Astrocyte of the cerebellum (primary cell): ENCODE data around the gene WNT8A.
A peak's percentile ranks its signal among the peaks of the same experiment; 100 is the strongest.
"Not testable (repeated sequence)": the region's sequence is repeated elsewhere in the genome, so short reads cannot be mapped to it uniquely, and the experiment has no call there.

ENCODE experiments used
- DNase-seq: peaks from one replicate; pipeline ENCODE4 v3.0.0-alpha.2; 2011; ENCODE audit warnings: low read depth
- H3K4me3 ChIP-seq: 2 replicates; pipeline ENCODE4 v1.5.1; 2011; ENCODE audit warnings: mild to moderate bottlenecking, low read depth, low read length, moderate library complexity
- in situ Hi-C: cut with HindIII; loops from 2 replicates; pipeline ENCODE4 v1.10.0; 2017; ENCODE audit warnings: low sequenced_read_pairs
- TF ChIP-seq, protein P1 (sequence below): IDR thresholded peaks from 2 replicates; pipeline ENCODE4 v1.5.1; 2012; ENCODE audit warnings: low read length, low read depth, moderate library complexity, mild to moderate bottlenecking; ENCODE audit errors: missing control alignments

The WNT8A gene, protein sequence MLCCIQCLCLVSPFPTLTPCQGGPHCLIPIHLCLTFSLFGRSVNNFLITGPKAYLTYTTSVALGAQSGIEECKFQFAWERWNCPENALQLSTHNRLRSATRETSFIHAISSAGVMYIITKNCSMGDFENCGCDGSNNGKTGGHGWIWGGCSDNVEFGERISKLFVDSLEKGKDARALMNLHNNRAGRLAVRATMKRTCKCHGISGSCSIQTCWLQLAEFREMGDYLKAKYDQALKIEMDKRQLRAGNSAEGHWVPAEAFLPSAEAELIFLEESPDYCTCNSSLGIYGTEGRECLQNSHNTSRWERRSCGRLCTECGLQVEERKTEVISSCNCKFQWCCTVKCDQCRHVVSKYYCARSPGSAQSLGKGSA

DNA sequence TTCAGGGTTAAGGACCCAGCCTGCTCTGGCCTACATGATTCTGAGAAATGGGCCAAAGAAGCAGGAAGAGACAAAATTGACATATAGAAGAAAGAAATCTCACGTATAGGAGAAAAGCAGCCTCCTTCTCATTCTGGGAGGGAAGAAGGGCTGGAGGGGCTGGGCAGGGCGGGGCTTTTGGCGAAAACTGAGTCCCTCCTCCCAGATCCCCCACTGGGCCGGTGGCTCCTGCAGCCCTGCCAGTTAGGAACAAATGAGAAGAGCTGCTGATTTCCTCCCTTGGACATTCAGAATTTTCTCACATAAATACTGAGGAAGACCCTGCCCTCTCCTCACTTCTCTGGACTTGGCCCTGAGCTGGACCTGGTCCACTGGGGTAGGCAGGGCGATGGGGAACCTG, at the start of gene WNT8A:
Gene WNT8A (plus strand): TSS at position 332 of the 400 bp plus-strand sequence. CDS start 95 bp downstream, outside the sequence.
- no peak within 1 kb of the TSS for H3K4me3 ChIP-seq
- TF ChIP-seq, protein P1, sequence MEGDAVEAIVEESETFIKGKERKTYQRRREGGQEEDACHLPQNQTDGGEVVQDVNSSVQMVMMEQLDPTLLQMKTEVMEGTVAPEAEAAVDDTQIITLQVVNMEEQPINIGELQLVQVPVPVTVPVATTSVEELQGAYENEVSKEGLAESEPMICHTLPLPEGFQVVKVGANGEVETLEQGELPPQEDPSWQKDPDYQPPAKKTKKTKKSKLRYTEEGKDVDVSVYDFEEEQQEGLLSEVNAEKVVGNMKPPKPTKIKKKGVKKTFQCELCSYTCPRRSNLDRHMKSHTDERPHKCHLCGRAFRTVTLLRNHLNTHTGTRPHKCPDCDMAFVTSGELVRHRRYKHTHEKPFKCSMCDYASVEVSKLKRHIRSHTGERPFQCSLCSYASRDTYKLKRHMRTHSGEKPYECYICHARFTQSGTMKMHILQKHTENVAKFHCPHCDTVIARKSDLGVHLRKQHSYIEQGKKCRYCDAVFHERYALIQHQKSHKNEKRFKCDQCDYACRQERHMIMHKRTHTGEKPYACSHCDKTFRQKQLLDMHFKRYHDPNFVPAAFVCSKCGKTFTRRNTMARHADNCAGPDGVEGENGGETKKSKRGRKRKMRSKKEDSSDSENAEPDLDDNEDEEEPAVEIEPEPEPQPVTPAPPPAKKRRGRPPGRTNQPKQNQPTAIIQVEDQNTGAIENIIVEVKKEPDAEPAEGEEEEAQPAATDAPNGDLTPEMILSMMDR: no peak
- in situ Hi-C loops: no loop called here
- no peak for DNase-seq

DNA sequence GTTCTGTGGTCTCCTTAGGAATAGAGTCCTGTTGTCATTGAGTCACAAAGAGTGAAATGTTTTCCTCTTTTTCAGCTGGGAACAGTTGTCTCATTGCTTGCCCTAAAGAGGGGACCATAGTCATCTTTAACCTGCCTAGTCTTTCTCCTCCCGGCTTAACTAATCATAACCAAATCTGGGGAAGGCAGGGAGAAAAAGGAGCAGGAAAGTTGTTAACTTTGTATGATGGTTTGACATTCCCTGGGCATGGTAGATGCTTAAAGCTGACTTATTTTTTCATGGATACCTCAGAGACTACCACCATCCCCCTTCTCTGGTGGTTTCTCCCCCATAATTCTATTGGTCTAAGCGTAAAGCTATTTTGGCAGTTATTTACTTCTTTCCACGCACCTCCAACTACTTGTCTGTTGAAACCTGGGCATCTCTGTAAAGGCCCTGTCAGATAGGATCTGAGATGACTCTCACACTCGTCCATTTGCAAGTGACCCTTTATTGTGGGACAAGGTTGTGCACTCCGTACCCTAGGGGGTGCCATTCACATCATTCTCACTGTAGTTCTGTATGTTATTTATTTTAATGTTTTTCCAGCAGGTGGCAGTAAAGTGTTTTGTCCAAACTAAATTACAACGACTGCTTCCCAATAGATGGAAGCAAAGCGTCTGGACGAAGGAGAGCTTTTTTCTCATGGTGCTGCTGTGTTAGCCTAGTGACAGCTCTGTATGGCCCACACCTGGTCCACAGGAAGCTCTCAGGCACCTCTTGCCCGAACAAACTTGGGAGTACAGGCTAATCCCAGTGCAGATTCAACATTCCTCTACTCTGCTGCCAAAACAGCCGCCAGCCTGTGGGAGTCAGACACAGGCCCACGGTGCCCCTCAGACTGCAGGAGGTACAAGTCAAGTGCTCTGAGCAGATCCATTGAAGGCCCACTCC, 48.0 kb upstream of the WNT8A start:
- no peak overlapping the region for H3K4me3 ChIP-seq
- peak; percentile 81 for DNase-seq
- TF ChIP-seq, protein P1: peak; percentile 85
- in situ Hi-C loops: no loop called here

DNA sequence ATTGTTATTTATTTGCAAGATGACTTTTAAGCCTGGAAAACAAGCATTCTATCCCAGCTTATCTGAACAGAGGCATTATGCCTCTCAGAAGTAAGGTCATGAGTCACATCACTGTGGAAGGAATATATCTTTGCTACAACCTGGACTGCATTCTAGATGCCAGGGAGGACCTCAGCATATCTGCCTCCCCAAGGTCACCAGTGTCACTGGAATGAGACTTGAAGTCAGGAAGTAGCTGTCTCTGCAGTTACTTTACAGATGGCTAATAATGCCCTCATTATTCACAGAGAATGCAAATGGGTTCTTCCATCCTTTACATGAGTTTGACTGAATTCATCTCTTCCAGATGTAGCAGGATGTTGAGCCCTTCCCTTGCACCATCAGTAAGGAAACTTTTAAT, 46.6 kb upstream of the WNT8A start:
- TF ChIP-seq, protein P1: no peak
- DNase-seq: no peak
- in situ Hi-C loops: no loop called here
- H3K4me3 ChIP-seq: no peak overlapping the region

DNA sequence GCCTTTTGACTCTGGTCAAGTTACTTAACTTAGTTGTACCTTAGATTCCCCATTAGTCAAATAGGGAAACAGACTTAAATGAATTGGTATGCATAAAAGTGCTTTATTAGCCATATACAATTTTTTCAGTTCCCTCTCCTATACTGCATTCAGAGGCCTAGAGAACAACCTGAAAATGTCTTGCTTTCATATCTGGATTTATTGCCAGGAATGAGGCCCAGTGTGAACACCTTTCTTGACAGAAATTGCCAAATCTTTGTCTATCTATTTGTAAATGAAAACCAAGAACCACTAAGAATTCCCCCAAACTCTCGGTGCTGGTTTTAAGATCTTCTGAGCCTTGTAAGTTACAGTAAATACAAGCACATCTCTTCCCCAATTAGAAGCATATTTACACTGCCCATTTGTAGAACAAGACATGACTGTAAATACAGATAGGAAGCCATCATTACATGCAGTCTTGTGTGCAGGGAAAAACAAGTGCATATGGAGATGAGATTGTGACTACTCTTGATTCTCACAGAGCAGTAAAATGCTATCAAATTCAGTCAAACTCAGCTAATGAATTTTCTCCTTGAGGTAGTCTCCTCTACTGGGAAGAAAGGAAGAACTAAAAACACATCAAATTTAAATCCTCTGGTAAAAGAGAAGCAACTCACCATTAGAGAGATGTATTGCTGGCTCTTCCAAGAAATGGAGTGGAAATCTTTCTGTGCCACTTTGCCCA, 45.8 kb upstream of the WNT8A start:
- TF ChIP-seq, protein P1: no peak
- DNase-seq: no peak
- no peak overlapping the region for H3K4me3 ChIP-seq
- in situ Hi-C loops: no loop called here

DNA sequence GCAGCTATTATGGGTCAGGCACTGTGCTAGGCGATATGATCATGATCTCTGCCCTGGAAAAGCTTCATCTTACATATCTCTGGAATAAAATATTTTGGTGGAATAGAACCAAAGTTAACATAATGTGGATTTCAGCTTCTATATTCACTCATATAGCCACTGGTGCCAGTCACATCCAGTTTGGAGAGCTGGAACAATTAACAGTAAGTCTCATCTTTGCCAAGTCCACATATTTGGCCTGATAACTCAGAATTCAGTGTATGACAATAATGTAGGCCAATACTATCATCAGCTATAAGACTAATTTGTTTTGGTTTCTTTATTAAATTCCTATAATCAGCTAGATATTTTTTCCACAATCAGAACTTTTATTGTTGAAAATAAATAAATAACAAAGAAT, 45.0 kb upstream of the WNT8A start:
- DNase-seq: no peak
- no peak overlapping the region for H3K4me3 ChIP-seq
- TF ChIP-seq, protein P1: no peak
- in situ Hi-C loops: no loop called here

DNA sequence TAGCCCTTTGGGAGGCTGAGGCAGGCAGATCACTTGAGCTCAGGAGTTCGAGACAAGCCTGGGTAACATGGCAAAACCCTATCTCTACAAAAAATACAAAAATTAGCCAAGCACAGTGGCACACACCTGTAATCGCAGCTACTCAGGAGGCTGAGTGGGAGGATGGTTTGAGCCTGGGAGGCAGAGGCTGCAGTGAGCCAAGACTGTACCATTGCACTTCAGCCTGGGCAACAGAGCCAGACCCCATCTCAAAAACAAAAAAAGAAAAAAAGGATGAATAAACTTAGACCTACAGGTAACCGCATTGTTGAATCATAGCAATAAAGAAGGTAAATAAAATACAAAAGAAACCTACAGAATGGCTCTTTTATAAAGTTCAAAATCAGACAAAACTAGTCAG, 38.5 kb upstream of the WNT8A start:
- DNase-seq, H3K4me3 ChIP-seq, in situ Hi-C loops: not testable (repeated sequence)
